Common myeloid progenitor, CD34-positive (primary cell): ENCODE measurements around the gene HOXD8.

Source experiments
- CTCF ChIA-PET: fragments of 350-600 bp; sonication (Branson Sonifier 250); formaldehyde crosslinking; loops from one replicate; lab custom pipeline; 2021; ENCODE audit warnings: antibody characterized with exemption; lab: Charles Lee
- POLR2A ChIA-PET: fragments of 350-600 bp; sonication (Branson Sonifier 250); formaldehyde crosslinking; loops from one replicate; lab custom pipeline; 2021; ENCODE audit warnings: antibody characterized with exemption; lab: Charles Lee
- DNase-seq, 3 donors: peaks; one replicate each; pipeline versions ENCODE4 v3.0.0 to v3.0.0-alpha.2; 2013
- H3K27ac ChIP-seq, 2 experiments: 1 replicate in 1 of 2; 2 replicates in 1 of 2; pipeline ENCODE4 v1.7.0; 2013; ENCODE audit warnings: inconsistent platforms in 2 of 2, low read length in 2 of 2, mild to moderate bottlenecking in 2 of 2, low read depth in 1 of 2, moderate library complexity in 1 of 2; ENCODE audit not compliant: severe bottlenecking in 2 of 2, insufficient read depth in 1 of 2, poor library complexity in 1 of 2
- H3K27me3 ChIP-seq, 5 experiments: replicated peaks in 2 of 5; 1 replicate in 3 of 5; 2 replicates in 2 of 5; pipeline versions ENCODE4 v1.6.1 to v1.7.0; 2013; ENCODE audit warnings: low read length in 4 of 5, mild to moderate bottlenecking in 2 of 5, moderate library complexity in 2 of 5, inconsistent platforms in 1 of 5; ENCODE audit not compliant: insufficient read depth in 5 of 5, control insufficient read depth in 4 of 5
- H3K36me3 ChIP-seq, 4 experiments: 1 replicate in 2 of 4; 2 replicates in 2 of 4; pipeline versions ENCODE4 v1.6.1 to v1.7.0; 2013; ENCODE audit warnings: low read length in 3 of 4, control low read depth in 1 of 4, mild to moderate bottlenecking in 1 of 4; ENCODE audit not compliant: control insufficient read depth in 4 of 4, insufficient read depth in 4 of 4
- H3K4me1 ChIP-seq, 4 experiments: 1 replicate in 3 of 4; 2 replicates in 1 of 4; pipeline versions ENCODE4 v1.6.1 to v1.7.1; 2013; ENCODE audit warnings: low read length in 3 of 4, mild to moderate bottlenecking in 3 of 4, control low read depth in 1 of 4, inconsistent platforms in 1 of 4, moderate library complexity in 1 of 4; ENCODE audit not compliant: control insufficient read depth in 4 of 4, insufficient read depth in 4 of 4; ENCODE audit errors: control extremely low read depth in 1 of 4
- H3K4me3 ChIP-seq, 7 experiments: 1 replicate in 4 of 7; 2 replicates in 3 of 7; pipeline versions ENCODE4 v1.5.1 to v1.7.0; 2013; ENCODE audit warnings: mild to moderate bottlenecking in 7 of 7, low read length in 6 of 7, moderate library complexity in 6 of 7, inconsistent platforms in 2 of 7, low read depth in 2 of 7, control low read depth in 1 of 7; ENCODE audit not compliant: insufficient read depth in 4 of 7, control insufficient read depth in 1 of 7; ENCODE audit errors: extremely low read depth in 1 of 7
- H3K9me3 ChIP-seq, 5 experiments: 1 replicate in 4 of 5; 2 replicates in 1 of 5; pipeline versions ENCODE4 v1.6.1 to v1.7.1; 2013; ENCODE audit warnings: low read length in 4 of 5, mild to moderate bottlenecking in 2 of 5, inconsistent platforms in 1 of 5, low read depth in 1 of 5, moderate library complexity in 1 of 5; ENCODE audit not compliant: control insufficient read depth in 4 of 5, insufficient read depth in 2 of 5; ENCODE audit errors: control extremely low read depth in 1 of 5
- WGBS: methylation state at CpG from one replicate; pipeline ENCODE4 v1.1.5; 2013; ENCODE audit not compliant: insufficient coverage; 5-methylcytosine and 5-hydroxymethylcytosine counted together

The HOXD8 gene

DNA sequence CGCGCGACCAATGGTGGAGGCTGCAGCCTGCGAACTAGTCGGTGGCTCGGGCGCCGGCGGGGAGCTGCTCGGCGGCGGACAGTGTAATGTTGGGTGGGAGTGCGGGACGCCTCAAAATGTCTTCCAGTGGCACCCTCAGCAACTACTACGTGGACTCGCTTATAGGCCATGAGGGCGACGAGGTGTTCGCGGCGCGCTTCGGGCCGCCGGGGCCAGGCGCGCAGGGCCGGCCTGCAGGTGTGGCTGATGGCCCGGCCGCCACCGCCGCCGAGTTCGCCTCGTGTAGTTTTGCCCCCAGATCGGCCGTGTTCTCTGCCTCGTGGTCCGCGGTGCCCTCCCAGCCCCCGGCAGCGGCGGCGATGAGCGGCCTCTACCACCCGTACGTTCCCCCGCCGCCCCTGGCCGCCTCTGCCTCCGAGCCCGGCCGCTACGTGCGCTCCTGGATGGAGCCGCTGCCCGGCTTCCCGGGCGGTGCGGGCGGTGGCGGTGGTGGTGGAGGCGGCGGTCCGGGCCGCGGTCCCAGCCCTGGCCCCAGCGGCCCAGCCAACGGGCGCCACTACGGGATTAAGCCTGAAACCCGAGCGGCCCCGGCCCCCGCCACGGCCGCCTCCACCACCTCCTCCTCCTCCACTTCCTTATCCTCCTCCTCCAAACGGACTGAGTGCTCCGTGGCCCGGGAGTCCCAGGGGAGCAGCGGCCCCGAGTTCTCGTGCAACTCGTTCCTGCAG, 6.7 kb upstream of the HOXD8 start, which contains the start of gene HOXD9:
Gene HOXD9 (plus strand): TSS at position 37 of the 728 bp plus-strand sequence. CDS start 50 bp downstream, at position 87.
- DNase-seq, result peak in 1 of 3 donors; percentile 60
- ChIA-PET POLR2A (no interaction called here), CTCF (interaction anchor here (0.6 to 5.2 kb wide), 6 partner anchors 10 to 1411 kb away, joined by 3 to 26 read pairs (median 6); no protein-coding TSS in a partner anchor)
- Histone ChIP-seq H3K4me1 (peaks cover 0 to 12% (median 10%) of the 10 kb centered on the region in 4 experiments), H3K36me3 (no peaks in the 10 kb centered on the region), H3K9me3 (no peaks in the 10 kb centered on the region), H3K4me3 (peak within 1 kb of the TSS in 3 of 7 experiments; percentile 19 to 50 (median 45)), H3K27ac (no peak within 1 kb of the TSS), H3K27me3 (peaks cover 20 to 99% (median 73%) of the 10 kb centered on the region in 5 experiments)
- WGBS, result 1% methylated on average over 61 of the region's 84 CpGs

DNA sequence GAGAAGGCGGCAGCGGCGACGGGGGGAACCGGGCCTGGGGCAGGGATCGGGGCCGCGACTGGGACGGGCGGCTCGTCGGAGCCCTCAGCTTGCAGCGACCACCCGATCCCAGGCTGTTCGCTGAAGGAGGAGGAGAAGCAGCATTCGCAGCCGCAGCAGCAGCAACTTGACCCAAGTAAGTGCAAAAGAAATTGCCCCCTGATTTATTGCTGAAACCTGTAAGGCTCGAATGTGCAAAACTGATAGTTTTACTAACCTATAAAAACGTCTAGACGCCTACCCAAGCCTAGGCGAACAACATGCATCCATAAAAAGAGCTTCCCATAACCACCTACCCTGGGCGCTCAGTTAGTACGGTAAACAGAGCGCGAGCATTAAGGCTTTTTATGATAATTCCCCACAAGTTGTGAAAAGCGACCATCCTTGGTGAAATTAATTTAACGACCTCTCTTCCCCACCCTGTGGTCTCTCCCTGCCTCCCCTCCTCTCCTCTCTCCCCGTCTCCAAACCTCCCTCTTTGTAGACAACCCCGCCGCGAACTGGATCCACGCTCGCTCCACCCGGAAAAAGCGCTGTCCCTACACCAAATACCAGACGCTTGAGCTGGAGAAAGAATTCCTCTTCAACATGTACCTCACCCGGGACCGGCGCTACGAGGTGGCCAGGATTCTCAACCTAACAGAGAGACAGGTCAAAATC, 5.9 kb upstream of the HOXD8 start:
- peaks cover 0 to 12% (median 10%) of the 10 kb centered on the region in 4 experiments for H3K4me1 ChIP-seq
- H3K4me3 ChIP-seq, result no peak overlapping the region
- no peak for DNase-seq
- H3K9me3 ChIP-seq, result no peaks in the 10 kb centered on the region
- H3K36me3 ChIP-seq, result no peaks in the 10 kb centered on the region
- H3K27ac ChIP-seq, result no peak overlapping the region
- peaks cover 20 to 99% (median 74%) of the 10 kb centered on the region in 5 experiments for H3K27me3 ChIP-seq
- ChIA-PET POLR2A (no interaction called here), CTCF (interaction anchor here (1.0 to 5.2 kb wide), 4 partner anchors 9 to 32 kb away, joined by 3 to 24 read pairs (median 6); no protein-coding TSS in a partner anchor)
- WGBS, result 7% methylated on average over 29 of the region's 40 CpGs

DNA sequence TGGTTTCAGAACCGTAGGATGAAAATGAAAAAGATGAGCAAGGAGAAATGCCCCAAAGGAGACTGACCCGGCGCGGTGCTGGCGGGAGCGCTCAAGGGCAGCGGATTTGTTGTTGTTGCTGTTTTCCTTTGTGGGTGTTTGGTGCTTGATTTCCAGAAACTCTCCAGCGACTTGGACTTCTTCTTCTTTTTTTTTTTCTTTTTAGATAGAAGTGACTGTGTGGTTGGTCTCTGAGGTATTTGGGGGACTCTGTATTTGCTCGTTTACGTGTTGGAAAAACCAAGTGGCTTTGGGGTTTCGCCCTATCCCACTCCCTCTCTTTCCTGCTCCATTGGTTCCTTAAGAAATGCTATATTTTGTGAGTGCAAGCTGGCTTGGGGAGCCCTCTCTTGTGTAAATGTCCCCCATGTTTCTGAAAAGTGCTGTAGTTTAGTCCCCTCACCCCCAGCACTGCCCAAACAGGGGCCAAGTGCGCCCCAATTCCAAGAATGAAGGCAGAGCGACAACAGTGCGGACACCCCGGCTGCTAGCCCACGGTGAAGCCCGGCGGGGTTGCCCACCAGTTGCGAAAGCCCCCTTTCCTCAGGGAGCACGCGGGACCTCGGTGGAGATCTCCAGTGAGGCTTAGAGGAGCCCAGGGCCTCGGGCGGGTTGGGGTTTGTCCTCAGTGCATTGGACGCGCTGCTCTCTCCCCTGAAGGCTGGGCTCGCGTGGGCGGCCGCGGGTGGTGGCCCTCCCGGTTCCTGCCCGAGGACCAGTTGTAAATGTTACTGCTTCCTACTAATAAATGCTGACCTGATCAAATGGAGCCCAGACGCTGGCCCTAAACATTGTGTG, 5.2 kb upstream of the HOXD8 start:
- peaks cover 0 to 17% (median 12%) of the 10 kb centered on the region in 4 experiments for H3K4me1 ChIP-seq
- H3K9me3 ChIP-seq, result no peaks in the 10 kb centered on the region
- no peak overlapping the region for H3K4me3 ChIP-seq
- H3K36me3 ChIP-seq, result no peaks in the 10 kb centered on the region
- no peak overlapping the region for H3K27ac ChIP-seq
- no peak for DNase-seq
- WGBS, result 12% methylated on average over 29 of the region's 34 CpGs
- ChIA-PET CTCF (interaction anchor here (1.0 to 5.2 kb wide), 6 partner anchors 8 to 1039 kb away, joined by 3 to 32 read pairs (median 6); no protein-coding TSS in a partner anchor), POLR2A (no interaction called here)
- H3K27me3 ChIP-seq, result peaks cover 20 to 99% (median 70%) of the 10 kb centered on the region in 5 experiments

DNA sequence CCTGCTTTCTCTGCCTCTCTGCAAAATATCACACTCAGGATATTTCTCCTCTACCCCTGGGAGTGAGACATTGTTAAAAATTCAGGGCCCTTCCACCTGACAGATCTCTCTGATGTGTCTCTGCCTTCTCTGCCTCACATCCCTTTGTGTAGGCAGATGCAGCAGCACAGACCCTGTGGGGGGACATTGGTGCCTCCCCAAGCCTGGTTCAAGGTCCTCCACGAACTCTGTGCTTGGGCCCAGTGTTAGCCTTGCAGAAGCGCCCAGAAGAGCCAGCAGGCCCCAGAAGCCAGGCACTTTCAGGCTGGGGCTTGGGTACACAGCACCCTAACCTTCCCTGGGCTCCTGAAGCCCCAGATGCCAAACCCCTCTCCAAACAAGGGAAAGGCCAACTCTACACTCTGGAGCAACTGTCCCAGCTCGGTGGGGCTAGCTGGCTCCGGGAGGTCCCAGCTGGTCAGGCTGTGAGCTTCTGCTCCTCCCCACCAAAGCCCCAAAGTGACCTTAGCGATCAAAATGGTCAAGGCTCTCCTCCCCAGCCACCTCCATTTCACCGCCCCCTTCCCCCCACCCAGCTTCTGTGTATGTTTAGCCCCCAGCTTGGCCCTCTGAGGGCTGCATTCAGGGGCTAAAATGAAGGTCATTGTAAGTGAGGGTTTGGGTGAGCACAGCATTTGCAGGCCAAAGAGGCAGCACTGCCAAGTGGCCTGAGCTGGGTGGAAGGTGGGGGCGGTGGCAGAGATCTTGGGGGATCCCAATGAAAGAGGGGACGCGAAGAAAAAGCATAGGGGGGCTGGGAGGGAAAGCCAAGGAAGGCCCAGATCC, 4.3 kb upstream of the HOXD8 start:
- DNase-seq, result no peak
- no peak overlapping the region for H3K4me3 ChIP-seq
- H3K36me3 ChIP-seq, result no peaks in the 10 kb centered on the region
- peaks cover 18 to 99% (median 67%) of the 10 kb centered on the region in 5 experiments for H3K27me3 ChIP-seq
- no peak overlapping the region for H3K27ac ChIP-seq
- ChIA-PET CTCF (interaction anchor here (0.6 to 5.2 kb wide), 11 partner anchors 10 to 1209 kb away, joined by 3 to 44 read pairs (median 4); no protein-coding TSS in a partner anchor), POLR2A (no interaction called here)
- no peaks in the 10 kb centered on the region for H3K9me3 ChIP-seq
- 29% methylated on average over 7 of the region's 9 CpGs for WGBS
- peaks cover 0 to 22% (median 16%) of the 10 kb centered on the region in 4 experiments for H3K4me1 ChIP-seq

- ChIA-PET CTCF (interaction anchor here (0.6 to 4.6 kb wide), 12 partner anchors 10 to 1209 kb away, joined by 3 to 44 read pairs (median 4); no protein-coding TSS in a partner anchor), POLR2A (no interaction called here)
- Histone ChIP-seq H3K27ac (no peak overlapping the region), H3K36me3 (no peaks in the 10 kb centered on the region), H3K4me1 (peaks cover 0 to 25% (median 18%) of the 10 kb centered on the region in 4 experiments), H3K4me3 (no peak overlapping the region), H3K27me3 (peaks cover 13 to 99% (median 64%) of the 10 kb centered on the region in 5 experiments), H3K9me3 (no peaks in the 10 kb centered on the region)
- DNase-seq, result peak in 1 of 3 donors; percentile 43
- WGBS, result 25% methylated on average over 5 of the region's 6 CpGs
Measured at GRCh38 chr2:176125772-176126054, 3.8 kb upstream of the HOXD8 start.
